Measurements from ENCODE around the gene SLCO3A1.
"Not testable (repeated sequence)": the region's sequence is repeated elsewhere in the genome, so short reads cannot be mapped to it uniquely, and the experiment has no call there.

SLCO3A1 gene

DNA sequence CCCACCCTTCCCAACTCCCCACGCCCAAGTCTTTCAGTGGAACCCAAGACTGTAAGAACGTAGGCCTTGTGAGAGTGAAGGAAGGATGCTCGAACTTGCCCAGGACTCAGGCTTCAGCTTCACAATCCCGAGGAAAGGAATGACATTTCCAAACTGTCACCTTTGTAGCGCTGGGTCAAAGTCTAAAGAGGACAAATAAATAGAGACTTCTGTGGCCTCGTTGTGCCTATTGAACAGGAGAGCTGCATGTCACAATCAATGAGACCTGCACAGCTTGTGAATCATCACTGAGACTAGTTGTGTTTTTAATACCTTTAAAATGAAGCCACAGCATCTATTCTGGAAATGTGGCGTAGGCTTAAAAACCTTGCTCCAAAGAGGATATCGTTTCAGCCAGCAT is 317.4 kb downstream of the SLCO3A1 start:
- no peak for FAIRE-seq

DNA sequence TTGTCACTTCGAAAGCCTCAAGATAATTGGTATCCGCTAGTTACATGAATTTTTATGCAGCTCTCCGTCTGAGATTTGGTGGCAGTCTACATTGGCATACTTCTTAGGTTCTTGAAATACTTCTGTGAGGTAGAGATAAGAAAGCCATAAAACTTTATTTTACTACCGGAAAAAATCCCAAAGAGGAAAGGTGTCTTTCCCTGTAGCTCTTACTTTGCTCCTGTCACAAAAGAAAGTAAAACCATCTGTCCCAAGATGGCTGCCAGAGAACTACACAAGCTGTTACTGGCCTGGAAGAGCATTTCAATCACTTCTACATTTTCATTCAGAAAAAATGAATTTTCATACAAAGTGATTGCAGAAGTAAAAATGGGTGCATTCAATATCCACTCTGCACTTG is 325.4 kb downstream of the SLCO3A1 start:
- FAIRE-seq: no peak

GRCh38 chr15:92184142-92184541 is 330.6 kb downstream of the SLCO3A1 start:
- FAIRE-seq: no peak

DNA sequence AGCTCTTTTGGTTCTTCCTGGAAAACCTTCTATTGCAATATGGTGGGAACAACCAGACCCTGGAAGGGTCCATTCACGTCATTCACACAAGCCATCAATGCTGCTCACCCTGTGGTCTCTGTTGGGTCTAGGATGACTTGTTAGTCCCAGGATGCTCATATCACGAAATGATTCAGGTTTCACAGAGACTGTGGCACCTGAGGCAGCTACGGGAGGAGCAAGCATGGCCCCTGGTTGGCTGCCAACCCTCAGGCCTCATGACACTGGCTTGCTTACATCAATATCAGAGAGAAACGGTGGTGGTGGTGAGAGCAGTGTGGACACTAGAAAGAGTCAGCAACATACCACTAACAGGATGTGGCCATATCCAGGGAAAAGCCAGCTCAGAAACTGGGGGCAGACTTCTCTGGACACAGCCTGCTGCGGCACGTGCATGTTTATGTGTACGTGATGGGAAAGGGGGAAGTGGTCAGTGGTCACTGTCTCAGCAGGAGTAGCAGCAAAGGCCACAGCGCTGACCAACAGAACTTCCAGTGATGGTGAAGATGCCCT is 331.2 kb downstream of the SLCO3A1 start:
- FAIRE-seq: no peak

GRCh38 chr15:92187975-92188374 is 334.5 kb downstream of the SLCO3A1 start:
- no peak for FAIRE-seq

- FAIRE-seq: no peak
Observed at GRCh38 chr15:92189166-92189565, 335.7 kb downstream of the SLCO3A1 start.

DNA sequence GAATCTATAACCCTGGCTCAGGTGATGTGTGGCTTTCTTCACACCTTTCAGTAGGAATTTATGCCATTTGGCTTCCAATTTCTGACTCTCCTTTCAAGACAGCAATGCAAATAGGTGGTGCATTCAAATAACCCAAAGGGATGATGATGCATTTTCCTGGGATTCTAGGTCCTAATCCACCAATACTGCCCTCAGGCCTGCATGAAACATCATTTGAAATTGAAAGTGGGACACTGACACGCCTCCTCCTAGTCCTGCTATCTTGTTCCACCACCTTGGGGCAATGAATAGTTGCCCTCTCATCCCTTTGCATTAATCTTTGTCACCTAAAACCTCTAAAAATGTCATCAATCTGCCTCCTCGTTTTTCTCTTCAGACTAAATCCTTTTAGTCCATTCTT is 341.7 kb downstream of the SLCO3A1 start:
- no peak for FAIRE-seq

- FAIRE-seq: no peak
Observed at GRCh38 chr15:92196342-92196741, 342.8 kb downstream of the SLCO3A1 start.

DNA sequence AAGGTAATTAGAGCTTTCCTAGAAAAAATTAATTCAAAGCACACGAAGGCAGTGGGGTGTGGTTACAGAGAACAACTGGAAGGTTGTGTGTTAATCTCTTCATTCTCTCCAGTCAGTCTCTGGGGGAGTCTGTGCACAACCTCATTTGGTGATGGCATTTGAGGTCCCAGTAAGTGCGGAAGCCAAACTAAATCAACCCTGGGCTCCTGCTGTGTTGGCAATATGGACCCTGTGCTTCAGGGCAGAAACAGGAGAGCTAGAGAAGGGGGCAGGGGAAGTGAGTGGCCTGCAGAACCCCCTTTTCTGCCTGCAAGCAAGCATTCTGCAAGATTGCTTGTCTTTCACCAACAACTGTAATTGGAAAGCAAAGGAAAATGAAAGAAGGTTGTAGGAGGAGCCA is 344.2 kb downstream of the SLCO3A1 start:
- no peak for FAIRE-seq

DNA sequence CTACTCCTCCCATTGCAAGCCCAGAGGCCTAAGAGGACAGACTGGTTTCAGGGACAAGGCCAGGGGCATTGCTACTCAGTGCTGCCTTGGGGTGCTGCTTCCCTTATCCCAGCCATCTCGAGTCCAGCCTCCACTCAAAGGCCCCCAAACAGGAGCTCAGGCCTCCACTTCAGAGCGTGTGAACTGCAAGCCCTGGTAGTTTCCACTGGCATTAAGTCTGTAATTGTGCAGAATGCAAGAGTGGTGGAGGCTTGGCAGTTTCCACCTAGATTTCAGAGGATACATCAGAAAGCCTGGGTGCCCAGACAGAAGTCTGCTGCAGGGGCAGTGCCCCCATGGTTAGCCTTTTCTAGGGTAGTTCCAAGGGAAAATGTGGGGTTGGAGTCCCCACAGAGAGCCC is 347.4 kb downstream of the SLCO3A1 start:
- FAIRE-seq: no peak

DNA sequence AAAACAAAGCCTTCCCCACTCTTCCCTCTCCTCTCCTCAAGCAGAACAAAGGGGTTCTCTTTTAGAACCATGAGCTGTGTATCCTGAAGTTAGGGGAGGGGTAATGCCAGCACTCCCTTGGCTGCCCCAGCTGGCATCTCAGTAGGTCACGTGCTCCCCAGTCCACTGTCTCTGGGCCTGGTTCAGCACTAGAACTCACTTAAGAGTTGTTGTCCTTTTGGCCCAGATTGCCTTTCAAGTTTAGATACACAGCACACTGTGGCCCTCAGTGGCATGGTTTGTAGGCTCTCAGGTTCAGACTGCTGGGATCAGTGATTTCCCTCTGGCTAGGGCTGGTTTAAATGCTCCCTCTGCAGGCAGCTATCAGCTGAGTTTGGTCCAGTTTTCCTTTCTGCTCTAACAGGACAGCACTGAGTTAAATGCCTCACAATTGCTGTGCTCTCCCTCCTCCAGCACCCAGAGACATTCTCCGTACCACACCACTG is 351.8 kb downstream of the SLCO3A1 start:
- no peak for FAIRE-seq

DNA sequence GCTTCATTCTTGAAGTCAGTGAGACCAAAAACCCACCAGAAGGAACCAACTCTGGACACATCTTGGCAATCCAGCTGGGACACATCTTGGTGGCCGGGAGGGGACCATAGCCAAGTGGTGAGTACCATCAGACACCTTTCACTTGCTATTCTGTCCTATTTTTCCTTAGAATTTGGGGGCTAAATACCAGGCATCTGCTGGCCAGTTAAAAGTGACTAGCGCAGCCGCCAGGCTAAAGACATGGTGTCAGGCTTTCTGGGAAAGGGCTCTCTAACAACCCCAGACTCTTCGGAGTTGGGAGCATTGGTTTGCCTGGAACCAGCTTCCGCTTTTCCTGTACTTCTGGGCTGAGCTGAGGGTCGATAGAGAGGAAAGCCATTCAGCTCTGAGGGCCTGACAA is 354.1 kb downstream of the SLCO3A1 start:
- not testable (repeated sequence) for FAIRE-seq

All from islet of Langerhans (tissue), 1 donor.